Measurements from ENCODE around the gene COL6A3. TPM values are rescaled to one million over a fixed set of nuclear protein-coding genes. Genes with fewer than 3 reads are reported as not detected.

The COL6A3 gene
- total and polyA plus RNA-seq, 7 donors, result 15.5 to 75.2 (median 59.1) TPM

GRCh38 chr2:237351796-237352195, 62.2 kb downstream of the COL6A3 start:
- Histone ChIP-seq H3K36me3 (ENCODE audit: insufficient read depth in 1 of 2, low read depth in 1 of 2) (peaks cover 0 to 4% of the 10 kb centered on the region in 2 donors), H3K9me3 (no peaks in the 10 kb centered on the region), H3K27ac (no peak overlapping the region), H3K4me3 (no peak overlapping the region), H3K27me3 (ENCODE audit: insufficient read depth in 3 of 3, low read length in 2 of 3) (no peaks in the 10 kb centered on the region), H3K4me1 (peaks cover 26% of the 10 kb centered on the region)
- intact Hi-C loops (cut with DNase I), result no loop called here
- 46 to 74% (median 60%) methylated on average over 4 of the region's 4 CpGs for WGBS, 3 donors
- ATAC-seq (no peak), DNase-seq (no peak)
- TF ChIP-seq, protein P1, sequence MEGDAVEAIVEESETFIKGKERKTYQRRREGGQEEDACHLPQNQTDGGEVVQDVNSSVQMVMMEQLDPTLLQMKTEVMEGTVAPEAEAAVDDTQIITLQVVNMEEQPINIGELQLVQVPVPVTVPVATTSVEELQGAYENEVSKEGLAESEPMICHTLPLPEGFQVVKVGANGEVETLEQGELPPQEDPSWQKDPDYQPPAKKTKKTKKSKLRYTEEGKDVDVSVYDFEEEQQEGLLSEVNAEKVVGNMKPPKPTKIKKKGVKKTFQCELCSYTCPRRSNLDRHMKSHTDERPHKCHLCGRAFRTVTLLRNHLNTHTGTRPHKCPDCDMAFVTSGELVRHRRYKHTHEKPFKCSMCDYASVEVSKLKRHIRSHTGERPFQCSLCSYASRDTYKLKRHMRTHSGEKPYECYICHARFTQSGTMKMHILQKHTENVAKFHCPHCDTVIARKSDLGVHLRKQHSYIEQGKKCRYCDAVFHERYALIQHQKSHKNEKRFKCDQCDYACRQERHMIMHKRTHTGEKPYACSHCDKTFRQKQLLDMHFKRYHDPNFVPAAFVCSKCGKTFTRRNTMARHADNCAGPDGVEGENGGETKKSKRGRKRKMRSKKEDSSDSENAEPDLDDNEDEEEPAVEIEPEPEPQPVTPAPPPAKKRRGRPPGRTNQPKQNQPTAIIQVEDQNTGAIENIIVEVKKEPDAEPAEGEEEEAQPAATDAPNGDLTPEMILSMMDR (IDR thresholded peaks at IDR 0.05), result no peak

- 17 to 36% (median 31%) methylated on average over 8 of the region's 8 CpGs for WGBS, 3 donors
- H3K27me3 ChIP-seq (ENCODE audit: insufficient read depth in 3 of 3, low read length in 2 of 3), result no peaks in the 10 kb centered on the region
- H3K9me3 ChIP-seq, result no peaks in the 10 kb centered on the region
- intact Hi-C loops (cut with DNase I), result no loop called here
- H3K4me1 ChIP-seq, result peaks cover 26% of the 10 kb centered on the region
- peaks cover 0 to 4% of the 10 kb centered on the region in 2 donors for H3K36me3 ChIP-seq (ENCODE audit: insufficient read depth in 1 of 2, low read depth in 1 of 2)
- peak overlapping the region; percentile 11 for H3K4me3 ChIP-seq
- DNase-seq (no peak), ATAC-seq (peak; percentile 34 to 80 (median 72))
- TF ChIP-seq, protein P1 (IDR thresholded peaks at IDR 0.05), result peak; percentile 14
- no peak overlapping the region for H3K27ac ChIP-seq
Observed at GRCh38 chr2:237351046-237351445, 62.9 kb downstream of the COL6A3 start.

DNA sequence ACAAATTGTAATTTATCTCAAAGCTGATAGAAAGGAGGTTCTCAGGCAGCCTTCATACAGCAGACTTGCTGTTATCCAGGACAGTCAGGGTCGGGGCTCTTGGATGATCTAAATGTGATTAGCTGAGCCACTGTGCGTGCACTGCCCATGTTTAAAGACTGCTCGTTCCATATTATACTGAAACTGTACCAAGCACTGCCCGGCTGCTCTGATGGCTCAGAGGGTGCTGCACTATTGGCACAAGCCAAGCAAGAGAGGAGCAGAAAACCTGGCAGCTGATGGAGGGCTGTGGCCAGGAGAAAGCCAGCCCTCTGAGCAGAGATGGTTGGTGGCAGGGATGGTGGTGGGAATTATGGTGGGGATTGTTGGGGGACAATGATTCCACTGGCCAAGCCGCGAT, 63.4 kb downstream of the COL6A3 start:
- intact Hi-C loops (cut with DNase I), result no loop called here
- Histone ChIP-seq H3K27me3 (ENCODE audit: insufficient read depth in 3 of 3, low read length in 2 of 3) (no peaks in the 10 kb centered on the region), H3K4me3 (peak overlapping the region; percentile 11), H3K36me3 (ENCODE audit: insufficient read depth in 1 of 2, low read depth in 1 of 2) (peaks cover 0 to 4% of the 10 kb centered on the region in 2 donors), H3K27ac (no peak overlapping the region), H3K4me1 (peaks cover 26% of the 10 kb centered on the region), H3K9me3 (no peaks in the 10 kb centered on the region)
- ATAC-seq, result peak; percentile 29 to 57 (median 41)
- no peak for DNase-seq
- 38 to 47% (median 43%) methylated on average over 6 of the region's 6 CpGs for WGBS, 3 donors
- TF ChIP-seq, protein P1 (IDR thresholded peaks at IDR 0.05), result no peak

- H3K27ac ChIP-seq, result no peak overlapping the region
- 53 to 74% (median 56%) methylated on average over 11 of the region's 11 CpGs for WGBS, 3 donors
Observed at GRCh38 chr2:237350070-237350469, 63.9 kb downstream of the COL6A3 start.

More at GRCh38 chr2:237350070-237350469, 63.9 kb downstream of the COL6A3 start:
- intact Hi-C loops (cut with DNase I), result no loop called here
- H3K36me3 ChIP-seq (ENCODE audit: insufficient read depth in 1 of 2, low read depth in 1 of 2), result peaks cover 0 to 4% of the 10 kb centered on the region in 2 donors
- peaks cover 26% of the 10 kb centered on the region for H3K4me1 ChIP-seq
- no peaks in the 10 kb centered on the region for H3K9me3 ChIP-seq
- DNase-seq, result no peak
- ATAC-seq, result peak in 1 of 4 donors; percentile 13
- TF ChIP-seq, protein P1 (IDR thresholded peaks at IDR 0.05), result no peak
- H3K27me3 ChIP-seq (ENCODE audit: insufficient read depth in 3 of 3, low read length in 2 of 3), result no peaks in the 10 kb centered on the region
- H3K4me3 ChIP-seq, result no peak overlapping the region
